Liver (tissue), 3 donors: ENCODE results near the gene PAXX.

Experiments used
- ATF3 ChIP-seq: IDR thresholded peaks from 2 replicates; pipeline ENCODE4 v1.6.1; 2016; ENCODE audit warnings: antibody characterized with exemption
- EGR1 ChIP-seq, 2 donors: IDR thresholded peaks; 2 replicates each; pipeline ENCODE4 v1.6.1; 2016 to 2018; ENCODE audit warnings: antibody characterized with exemption in 2 of 2, low read depth in 2 of 2
- FOXA1 ChIP-seq: IDR thresholded peaks from 2 replicates; pipeline ENCODE4 v1.6.1; 2016; ENCODE audit warnings: antibody characterized with exemption
- GABPA ChIP-seq, 2 donors: IDR thresholded peaks in 1 of 2; conservative IDR thresholded peaks in 1 of 2; 2 replicates each; pipeline ENCODE4 v1.6.1; 2016; ENCODE audit warnings: antibody characterized with exemption in 2 of 2, mild to moderate bottlenecking in 1 of 2, moderate library complexity in 1 of 2
- HNF4G ChIP-seq: IDR thresholded peaks from 2 replicates; pipeline ENCODE4 v1.6.1; 2016; ENCODE audit warnings: antibody characterized with exemption
- JUND ChIP-seq, 2 donors: IDR thresholded peaks; 2 replicates each; pipeline ENCODE4 v1.6.1; 2016; ENCODE audit warnings: antibody characterized with exemption in 2 of 2
- RAD21 ChIP-seq, 2 donors: IDR thresholded peaks; 2 replicates each; pipeline ENCODE4 v1.6.1; 2016; ENCODE audit warnings: antibody characterized with exemption in 2 of 2, mild to moderate bottlenecking in 2 of 2
- SP1 ChIP-seq: IDR thresholded peaks from 2 replicates; pipeline ENCODE4 v1.6.1; 2018; ENCODE audit warnings: antibody characterized with exemption, mild to moderate bottlenecking
- TAF1 ChIP-seq: conservative IDR thresholded peaks from 2 replicates; pipeline ENCODE4 v1.6.1; 2016; ENCODE audit warnings: antibody characterized with exemption, mild to moderate bottlenecking
- YY1 ChIP-seq: IDR thresholded peaks from 2 replicates; pipeline ENCODE4 v1.6.1; 2016; ENCODE audit warnings: antibody characterized with exemption, mild to moderate bottlenecking
- TF ChIP-seq, protein P1 (sequence below): fragments of 150-350 bp; IDR thresholded peaks from 2 replicates; pipeline ENCODE4 v1.5.1; 2017; ENCODE audit warnings: improper control_type of control experiment, low read depth, low read length; ENCODE audit not compliant: missing input control
- TF ChIP-seq, protein P2 (sequence below): IDR thresholded peaks from 2 replicates; pipeline ENCODE4 v1.6.1; 2016; ENCODE audit warnings: antibody characterized with exemption, mild to moderate bottlenecking
- TF ChIP-seq, protein P3 (sequence below): IDR thresholded peaks from 2 replicates; pipeline ENCODE4 v1.6.1; 2016; ENCODE audit warnings: antibody characterized with exemption
- TF ChIP-seq, protein P4 (sequence below): IDR thresholded peaks from 2 replicates; pipeline ENCODE4 v1.6.1; 2016; ENCODE audit warnings: antibody characterized with exemption
- donor health status: healthy.
- donor health status: healthy.

DNA sequence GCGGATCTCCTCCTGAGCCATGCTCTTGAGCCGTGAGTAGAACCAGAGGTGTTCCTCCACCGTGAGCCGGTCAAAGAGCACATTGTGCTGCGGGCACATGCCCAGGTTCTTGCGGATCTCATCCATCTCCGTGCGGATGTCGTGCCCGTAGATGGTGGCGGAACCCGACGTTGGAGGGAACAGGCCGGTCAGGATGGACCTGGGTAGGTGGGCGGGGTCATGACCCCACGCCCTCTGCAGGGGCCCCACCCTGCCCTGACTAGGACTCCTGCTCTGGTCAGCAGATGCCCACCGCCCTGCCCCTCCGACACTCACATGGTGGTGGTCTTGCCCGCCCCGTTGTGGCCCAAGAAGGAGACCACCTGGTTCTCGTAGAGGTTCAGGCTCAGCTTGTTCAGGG, 23.8 kb downstream of the PAXX start:
- TF ChIP-seq ATF3, result no peak
- TF ChIP-seq, protein P1, sequence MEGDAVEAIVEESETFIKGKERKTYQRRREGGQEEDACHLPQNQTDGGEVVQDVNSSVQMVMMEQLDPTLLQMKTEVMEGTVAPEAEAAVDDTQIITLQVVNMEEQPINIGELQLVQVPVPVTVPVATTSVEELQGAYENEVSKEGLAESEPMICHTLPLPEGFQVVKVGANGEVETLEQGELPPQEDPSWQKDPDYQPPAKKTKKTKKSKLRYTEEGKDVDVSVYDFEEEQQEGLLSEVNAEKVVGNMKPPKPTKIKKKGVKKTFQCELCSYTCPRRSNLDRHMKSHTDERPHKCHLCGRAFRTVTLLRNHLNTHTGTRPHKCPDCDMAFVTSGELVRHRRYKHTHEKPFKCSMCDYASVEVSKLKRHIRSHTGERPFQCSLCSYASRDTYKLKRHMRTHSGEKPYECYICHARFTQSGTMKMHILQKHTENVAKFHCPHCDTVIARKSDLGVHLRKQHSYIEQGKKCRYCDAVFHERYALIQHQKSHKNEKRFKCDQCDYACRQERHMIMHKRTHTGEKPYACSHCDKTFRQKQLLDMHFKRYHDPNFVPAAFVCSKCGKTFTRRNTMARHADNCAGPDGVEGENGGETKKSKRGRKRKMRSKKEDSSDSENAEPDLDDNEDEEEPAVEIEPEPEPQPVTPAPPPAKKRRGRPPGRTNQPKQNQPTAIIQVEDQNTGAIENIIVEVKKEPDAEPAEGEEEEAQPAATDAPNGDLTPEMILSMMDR, result no peak
- no peak for TF ChIP-seq YY1
- TF ChIP-seq, protein P2, sequence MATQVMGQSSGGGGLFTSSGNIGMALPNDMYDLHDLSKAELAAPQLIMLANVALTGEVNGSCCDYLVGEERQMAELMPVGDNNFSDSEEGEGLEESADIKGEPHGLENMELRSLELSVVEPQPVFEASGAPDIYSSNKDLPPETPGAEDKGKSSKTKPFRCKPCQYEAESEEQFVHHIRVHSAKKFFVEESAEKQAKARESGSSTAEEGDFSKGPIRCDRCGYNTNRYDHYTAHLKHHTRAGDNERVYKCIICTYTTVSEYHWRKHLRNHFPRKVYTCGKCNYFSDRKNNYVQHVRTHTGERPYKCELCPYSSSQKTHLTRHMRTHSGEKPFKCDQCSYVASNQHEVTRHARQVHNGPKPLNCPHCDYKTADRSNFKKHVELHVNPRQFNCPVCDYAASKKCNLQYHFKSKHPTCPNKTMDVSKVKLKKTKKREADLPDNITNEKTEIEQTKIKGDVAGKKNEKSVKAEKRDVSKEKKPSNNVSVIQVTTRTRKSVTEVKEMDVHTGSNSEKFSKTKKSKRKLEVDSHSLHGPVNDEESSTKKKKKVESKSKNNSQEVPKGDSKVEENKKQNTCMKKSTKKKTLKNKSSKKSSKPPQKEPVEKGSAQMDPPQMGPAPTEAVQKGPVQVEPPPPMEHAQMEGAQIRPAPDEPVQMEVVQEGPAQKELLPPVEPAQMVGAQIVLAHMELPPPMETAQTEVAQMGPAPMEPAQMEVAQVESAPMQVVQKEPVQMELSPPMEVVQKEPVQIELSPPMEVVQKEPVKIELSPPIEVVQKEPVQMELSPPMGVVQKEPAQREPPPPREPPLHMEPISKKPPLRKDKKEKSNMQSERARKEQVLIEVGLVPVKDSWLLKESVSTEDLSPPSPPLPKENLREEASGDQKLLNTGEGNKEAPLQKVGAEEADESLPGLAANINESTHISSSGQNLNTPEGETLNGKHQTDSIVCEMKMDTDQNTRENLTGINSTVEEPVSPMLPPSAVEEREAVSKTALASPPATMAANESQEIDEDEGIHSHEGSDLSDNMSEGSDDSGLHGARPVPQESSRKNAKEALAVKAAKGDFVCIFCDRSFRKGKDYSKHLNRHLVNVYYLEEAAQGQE, result no peak
- TF ChIP-seq EGR1 (IDR thresholded peaks at IDR 0.05; ENCODE audit: low read depth in 2 of 2), result no peak
- TF ChIP-seq SP1, result no peak
- TF ChIP-seq JUND (IDR thresholded peaks at IDR 0.05), result no peak
- no peak for TF ChIP-seq TAF1
- TF ChIP-seq, protein P3, sequence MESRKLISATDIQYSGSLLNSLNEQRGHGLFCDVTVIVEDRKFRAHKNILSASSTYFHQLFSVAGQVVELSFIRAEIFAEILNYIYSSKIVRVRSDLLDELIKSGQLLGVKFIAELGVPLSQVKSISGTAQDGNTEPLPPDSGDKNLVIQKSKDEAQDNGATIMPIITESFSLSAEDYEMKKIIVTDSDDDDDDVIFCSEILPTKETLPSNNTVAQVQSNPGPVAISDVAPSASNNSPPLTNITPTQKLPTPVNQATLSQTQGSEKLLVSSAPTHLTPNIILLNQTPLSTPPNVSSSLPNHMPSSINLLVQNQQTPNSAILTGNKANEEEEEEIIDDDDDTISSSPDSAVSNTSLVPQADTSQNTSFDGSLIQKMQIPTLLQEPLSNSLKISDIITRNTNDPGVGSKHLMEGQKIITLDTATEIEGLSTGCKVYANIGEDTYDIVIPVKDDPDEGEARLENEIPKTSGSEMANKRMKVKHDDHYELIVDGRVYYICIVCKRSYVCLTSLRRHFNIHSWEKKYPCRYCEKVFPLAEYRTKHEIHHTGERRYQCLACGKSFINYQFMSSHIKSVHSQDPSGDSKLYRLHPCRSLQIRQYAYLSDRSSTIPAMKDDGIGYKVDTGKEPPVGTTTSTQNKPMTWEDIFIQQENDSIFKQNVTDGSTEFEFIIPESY, result no peak
- no peak for TF ChIP-seq GABPA (IDR thresholded peaks at IDR 0.05 in 1 of 2, conservative IDR thresholded peaks at IDR 0.05 in 1 of 2)
- TF ChIP-seq, protein P4, sequence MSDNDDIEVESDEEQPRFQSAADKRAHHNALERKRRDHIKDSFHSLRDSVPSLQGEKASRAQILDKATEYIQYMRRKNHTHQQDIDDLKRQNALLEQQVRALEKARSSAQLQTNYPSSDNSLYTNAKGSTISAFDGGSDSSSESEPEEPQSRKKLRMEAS, result no peak
- no peak for TF ChIP-seq RAD21 (IDR thresholded peaks at IDR 0.05)
- TF ChIP-seq HNF4G, result no peak
- no peak for TF ChIP-seq FOXA1
